Suprapubic skin (tissue), 3 donors: Measurements from ENCODE around the gene HOXA13.

Source experiments
- CTCF ChIP-seq, 2 donors: fragments of 200-600 bp in 1 of 2; fragments of 450-650 bp in 1 of 2; sonication (generic) in 1 of 2; IDR thresholded peaks; one replicate each; pipeline ENCODE4 v1.5.1; 2016 to 2019; ENCODE audit warnings: antibody characterized with exemption in 2 of 2, mild to moderate bottlenecking in 1 of 2, moderate library complexity in 1 of 2
- POLR2A ChIP-seq, 2 donors: fragments of 450-650 bp; IDR thresholded peaks; one replicate each; pipeline ENCODE4 v1.6.1; 2017; ENCODE audit warnings: antibody characterized with exemption in 2 of 2, mild to moderate bottlenecking in 2 of 2, moderate library complexity in 2 of 2

GRCh38 chr7:27148031-27148755 lies 51.7 kb downstream of the HOXA13 start:
- no peak for TF ChIP-seq CTCF (IDR thresholded peaks at IDR 0.05)
- no peak for TF ChIP-seq POLR2A (IDR thresholded peaks at IDR 0.05)
